K562 (cell line): ENCODE measurements around the gene SLC39A11. TPM values are rescaled to one million over a fixed set of nuclear protein-coding genes. Genes with fewer than 3 reads are reported as not detected.

Experiments used
- ATF2 ChIP-seq: sonication (generic); formaldehyde crosslinking; IDR thresholded peaks from 2 replicates; pipeline ENCODE4 v1.8.1; 2022; ENCODE audit warnings: missing genetic modification reagents
- CBFA2T3 ChIP-seq: fragments of 450-650 bp; IDR thresholded peaks from 2 replicates; pipeline ENCODE4 v1.6.1; 2017
- CBFB ChIP-seq: sonication (generic); formaldehyde crosslinking; IDR thresholded peaks from 2 replicates; pipeline ENCODE4 v1.4.0; 2020; ENCODE audit warnings: mild to moderate bottlenecking, missing genetic modification reagents
- E2F6 ChIP-seq, 2 experiments: IDR thresholded peaks; 2 replicates each; pipeline ENCODE4 v1.6.1; 2011; ENCODE audit warnings: borderline replicate concordance in 1 of 2, control low read depth in 1 of 2, low read depth in 1 of 2, low read length in 1 of 2, mild to moderate bottlenecking in 1 of 2, mixed read lengths in 1 of 2, moderate library complexity in 1 of 2; ENCODE audit not compliant: insufficient read depth in 1 of 2, insufficient read length in 1 of 2, poor library complexity in 1 of 2, severe bottlenecking in 1 of 2; ENCODE audit errors: extremely low read depth in 1 of 2
- OTX1 ChIP-seq: fragments of 450-650 bp; formaldehyde crosslinking; IDR thresholded peaks from 2 replicates; pipeline ENCODE4 v1.4.0; 2022; ENCODE audit warnings: mild to moderate bottlenecking
- ZNF124 ChIP-seq: sonication (generic); formaldehyde crosslinking; IDR thresholded peaks from 2 replicates; pipeline ENCODE4 v1.8.1; 2022; ENCODE audit warnings: missing genetic modification reagents
- ZNF830 ChIP-seq: fragments of 250-450 bp; sonication (Bioruptor Pico); IDR thresholded peaks from 2 replicates; pipeline ENCODE4 v1.5.0; 2021; ENCODE audit warnings: mild to moderate bottlenecking
- polyA plus RNA-seq, 8 experiments: library from polyadenylated mRNA; depleted of rRNA in 4 of 8; stranded (reverse) in 5 of 8; unstranded in 3 of 8; fragments of >200 nt; fragmentation: Nextera tagmentation in 2 of 8; fragmentation: Illumina TruSeq in 1 of 8; extraction: Ambion mirVana in 2 of 8; extraction: Trizol in 1 of 8; gene quantifications; 2 replicates each; pipeline versions ENCODE4 v1.2.1 to v1.2.3, GENCODE V29; 2011 to 2014; ENCODE audit warnings: inconsistent platforms in 1 of 8, missing spikeins in 1 of 8
- total RNA-seq, 7 experiments: library from RNA; depleted of rRNA in 6 of 7; stranded (reverse); fragments of >200 nt in 6 of 7; fragmentation: Illumina TruSeq in 2 of 7; extraction: Trizol in 2 of 7; gene quantifications; 2 replicates each; pipeline versions ENCODE4 v1.2.1 to v1.2.3, GENCODE V29; 2011 to 2021; ENCODE audit warnings: low replicate concordance in 1 of 7
- TF ChIP-seq, protein P1 (sequence below): fragments of 450-650 bp; IDR thresholded peaks from 2 replicates; pipeline ENCODE4 v1.6.1; 2016; ENCODE audit warnings: low read depth
- TF ChIP-seq, protein P2 (sequence below), 3 experiments: fragments of 200-800 bp in 1 of 3; fragments of 250-450 bp in 1 of 3; fragments of 450-650 bp in 1 of 3; sonication (Bioruptor Pico) in 1 of 3; sonication (Bioruptor generic) in 1 of 3; formaldehyde crosslinking in 1 of 3; IDR thresholded peaks; 2 replicates each; pipeline versions ENCODE4 v1.6.1 to v1.8.0; 2016 to 2022; ENCODE audit warnings: mild to moderate bottlenecking in 2 of 3, missing genetic modification characterization in 2 of 3, missing compliant biosample characterization in 1 of 3, moderate library complexity in 1 of 3
- TF ChIP-seq, protein P3 (sequence below): sonication (generic); formaldehyde crosslinking; IDR thresholded peaks from 2 replicates; pipeline ENCODE4 v1.9.0; 2022; ENCODE audit warnings: mild to moderate bottlenecking, missing genetic modification reagents

Gene SLC39A11
- total and polyA plus RNA-seq, 9 of the 15 experiments (the other 6 are each of a cell fraction or from before 2014, with no cell fraction given) = 10.5 to 26.4 (median 13.4) TPM

DNA sequence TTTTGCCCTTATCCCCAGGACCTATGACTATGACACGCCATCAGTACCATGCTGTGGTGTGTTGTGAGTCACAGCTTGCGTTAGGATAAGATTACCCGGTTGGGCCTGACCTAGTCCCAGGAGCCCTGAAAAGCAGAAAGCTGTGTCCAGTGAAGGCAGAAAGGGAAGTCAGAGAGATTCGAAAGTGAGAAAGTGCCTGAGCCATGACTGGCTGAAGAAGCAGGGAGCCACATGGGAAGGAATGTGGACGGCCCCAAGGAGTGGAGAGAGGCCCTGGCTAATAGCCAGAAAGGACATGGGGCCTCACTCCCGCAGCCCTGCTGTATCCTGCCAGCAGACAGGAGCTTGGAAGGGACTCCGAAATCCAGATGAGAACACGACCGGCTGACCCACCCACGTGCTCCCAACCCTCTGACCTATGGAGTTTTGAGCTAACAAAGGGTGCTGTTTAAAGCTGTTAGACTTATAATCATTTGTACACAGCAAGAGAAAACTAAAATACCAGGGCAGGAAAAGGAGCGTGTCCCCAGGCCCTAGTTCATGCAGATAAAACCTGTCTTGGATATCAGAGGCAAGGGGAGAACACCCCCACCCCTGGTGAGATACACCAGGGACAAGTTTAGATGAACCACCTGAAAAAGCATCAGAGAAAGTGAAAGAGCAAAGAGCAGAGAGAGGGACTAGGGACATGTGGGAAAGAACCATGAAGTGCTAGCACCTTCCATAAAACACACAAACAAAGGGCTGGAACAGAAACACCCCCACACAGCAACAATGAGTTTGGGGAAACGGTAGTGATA is 115.3 kb downstream of the SLC39A11 start (continued):
- TF ChIP-seq ZNF830 (CRISPR knock-in tag) = no peak
- TF ChIP-seq E2F6 (IDR thresholded peaks at IDR 0.05; ENCODE audit: borderline replicate concordance in 1 of 2, extremely low read depth in 1 of 2, insufficient read depth in 1 of 2, insufficient read length in 1 of 2, low read depth in 1 of 2, low read length in 1 of 2, poor library complexity in 1 of 2, severe bottlenecking in 1 of 2) = no peak
- TF ChIP-seq ZNF124 (CRISPR knock-in tag) = no peak
- TF ChIP-seq, protein P1, sequence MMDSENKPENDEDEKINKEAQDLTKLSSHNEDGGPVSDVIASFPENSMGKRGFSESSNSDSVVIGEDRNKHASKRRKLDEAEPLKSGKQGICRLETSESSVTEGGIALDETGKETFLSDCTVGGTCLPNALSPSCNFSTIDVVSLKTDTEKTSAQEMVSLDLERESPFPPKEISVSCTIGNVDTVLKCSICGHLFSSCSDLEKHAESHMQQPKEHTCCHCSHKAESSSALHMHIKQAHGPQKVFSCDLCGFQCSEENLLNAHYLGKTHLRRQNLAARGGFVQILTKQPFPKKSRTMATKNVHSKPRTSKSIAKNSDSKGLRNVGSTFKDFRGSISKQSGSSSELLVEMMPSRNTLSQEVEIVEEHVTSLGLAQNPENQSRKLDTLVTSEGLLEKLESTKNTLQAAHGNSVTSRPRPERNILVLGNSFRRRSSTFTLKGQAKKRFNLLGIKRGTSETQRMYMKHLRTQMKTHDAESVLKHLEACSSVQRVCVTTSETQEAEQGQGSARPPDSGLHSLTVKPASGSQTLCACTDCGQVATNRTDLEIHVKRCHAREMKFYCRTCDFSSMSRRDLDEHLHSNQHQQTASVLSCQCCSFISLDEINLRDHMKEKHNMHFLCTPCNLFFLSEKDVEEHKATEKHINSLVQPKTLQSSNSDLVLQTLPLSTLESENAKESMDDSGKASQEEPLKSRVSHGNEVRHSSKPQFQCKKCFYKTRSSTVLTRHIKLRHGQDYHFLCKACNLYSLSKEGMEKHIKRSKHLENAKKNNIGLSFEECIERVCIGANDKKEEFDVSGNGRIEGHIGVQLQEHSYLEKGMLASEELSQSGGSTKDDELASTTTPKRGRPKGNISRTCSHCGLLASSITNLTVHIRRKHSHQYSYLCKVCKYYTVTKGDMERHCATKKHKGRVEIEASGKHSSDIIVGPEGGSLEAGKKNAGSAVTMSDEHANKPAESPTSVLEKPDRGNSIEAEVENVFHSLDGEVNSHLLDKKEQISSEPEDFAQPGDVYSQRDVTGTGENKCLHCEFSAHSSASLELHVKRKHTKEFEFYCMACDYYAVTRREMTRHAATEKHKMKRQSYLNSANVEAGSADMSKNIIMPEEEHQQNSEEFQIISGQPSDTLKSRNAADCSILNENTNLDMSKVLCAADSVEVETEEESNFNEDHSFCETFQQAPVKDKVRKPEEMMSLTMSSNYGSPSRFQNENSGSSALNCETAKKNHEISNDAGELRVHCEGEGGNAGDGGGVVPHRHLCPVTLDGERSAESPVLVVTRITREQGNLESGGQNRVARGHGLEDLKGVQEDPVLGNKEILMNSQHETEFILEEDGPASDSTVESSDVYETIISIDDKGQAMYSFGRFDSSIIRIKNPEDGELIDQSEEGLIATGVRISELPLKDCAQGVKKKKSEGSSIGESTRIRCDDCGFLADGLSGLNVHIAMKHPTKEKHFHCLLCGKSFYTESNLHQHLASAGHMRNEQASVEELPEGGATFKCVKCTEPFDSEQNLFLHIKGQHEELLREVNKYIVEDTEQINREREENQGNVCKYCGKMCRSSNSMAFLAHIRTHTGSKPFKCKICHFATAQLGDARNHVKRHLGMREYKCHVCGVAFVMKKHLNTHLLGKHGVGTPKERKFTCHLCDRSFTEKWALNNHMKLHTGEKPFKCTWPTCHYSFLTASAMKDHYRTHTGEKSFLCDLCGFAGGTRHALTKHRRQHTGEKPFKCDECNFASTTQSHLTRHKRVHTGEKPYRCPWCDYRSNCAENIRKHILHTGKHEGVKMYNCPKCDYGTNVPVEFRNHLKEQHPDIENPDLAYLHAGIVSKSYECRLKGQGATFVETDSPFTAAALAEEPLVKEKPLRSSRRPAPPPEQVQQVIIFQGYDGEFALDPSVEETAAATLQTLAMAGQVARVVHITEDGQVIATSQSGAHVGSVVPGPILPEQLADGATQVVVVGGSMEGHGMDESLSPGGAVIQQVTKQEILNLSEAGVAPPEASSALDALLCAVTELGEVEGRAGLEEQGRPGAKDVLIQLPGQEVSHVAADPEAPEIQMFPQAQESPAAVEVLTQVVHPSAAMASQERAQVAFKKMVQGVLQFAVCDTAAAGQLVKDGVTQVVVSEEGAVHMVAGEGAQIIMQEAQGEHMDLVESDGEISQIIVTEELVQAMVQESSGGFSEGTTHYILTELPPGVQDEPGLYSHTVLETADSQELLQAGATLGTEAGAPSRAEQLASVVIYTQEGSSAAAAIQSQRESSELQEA = no peak
- no peak for TF ChIP-seq ATF2 (CRISPR knock-in tag)
- no peak for TF ChIP-seq CBFB (CRISPR knock-in tag)
- TF ChIP-seq, protein P2, sequence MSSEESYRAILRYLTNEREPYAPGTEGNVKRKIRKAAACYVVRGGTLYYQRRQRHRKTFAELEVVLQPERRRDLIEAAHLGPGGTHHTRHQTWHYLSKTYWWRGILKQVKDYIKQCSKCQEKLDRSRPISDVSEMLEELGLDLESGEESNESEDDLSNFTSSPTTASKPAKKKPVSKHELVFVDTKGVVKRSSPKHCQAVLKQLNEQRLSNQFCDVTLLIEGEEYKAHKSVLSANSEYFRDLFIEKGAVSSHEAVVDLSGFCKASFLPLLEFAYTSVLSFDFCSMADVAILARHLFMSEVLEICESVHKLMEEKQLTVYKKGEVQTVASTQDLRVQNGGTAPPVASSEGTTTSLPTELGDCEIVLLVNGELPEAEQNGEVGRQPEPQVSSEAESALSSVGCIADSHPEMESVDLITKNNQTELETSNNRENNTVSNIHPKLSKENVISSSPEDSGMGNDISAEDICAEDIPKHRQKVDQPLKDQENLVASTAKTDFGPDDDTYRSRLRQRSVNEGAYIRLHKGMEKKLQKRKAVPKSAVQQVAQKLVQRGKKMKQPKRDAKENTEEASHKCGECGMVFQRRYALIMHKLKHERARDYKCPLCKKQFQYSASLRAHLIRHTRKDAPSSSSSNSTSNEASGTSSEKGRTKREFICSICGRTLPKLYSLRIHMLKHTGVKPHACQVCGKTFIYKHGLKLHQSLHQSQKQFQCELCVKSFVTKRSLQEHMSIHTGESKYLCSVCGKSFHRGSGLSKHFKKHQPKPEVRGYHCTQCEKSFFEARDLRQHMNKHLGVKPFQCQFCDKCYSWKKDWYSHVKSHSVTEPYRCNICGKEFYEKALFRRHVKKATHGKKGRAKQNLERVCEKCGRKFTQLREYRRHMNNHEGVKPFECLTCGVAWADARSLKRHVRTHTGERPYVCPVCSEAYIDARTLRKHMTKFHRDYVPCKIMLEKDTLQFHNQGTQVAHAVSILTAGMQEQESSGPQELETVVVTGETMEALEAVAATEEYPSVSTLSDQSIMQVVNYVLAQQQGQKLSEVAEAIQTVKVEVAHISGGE (CRISPR knock-in tag; IDR thresholded peaks at IDR 0.05) = no peak; a peak in 1 of 6 replicates
- 0 out of 2 replicates have a peak, but pooled peaks have one; percentile 16 for TF ChIP-seq CBFA2T3
- TF ChIP-seq, protein P3, sequence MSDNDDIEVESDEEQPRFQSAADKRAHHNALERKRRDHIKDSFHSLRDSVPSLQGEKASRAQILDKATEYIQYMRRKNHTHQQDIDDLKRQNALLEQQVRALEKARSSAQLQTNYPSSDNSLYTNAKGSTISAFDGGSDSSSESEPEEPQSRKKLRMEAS (CRISPR knock-in tag) = peak; percentile 61
- TF ChIP-seq OTX1 (CRISPR knock-in tag) = no peak
